ENCODE data around the gene DLGAP1. TPM values are rescaled to one million over a fixed set of nuclear protein-coding genes. Genes with fewer than 3 reads are reported as not detected.

Gene DLGAP1
- total and polyA plus RNA-seq, 2 of the 8 experiments (the other 6 are each of a cell fraction or from before 2014, with no cell fraction given), result 11.8 to 16.9 TPM

- Histone ChIP-seq H3K18ac (ENCODE audit: extremely low read depth, low read length) (peak overlapping the region; percentile 52; the same call in 1 of the 2 replicates), H4K8ac (ENCODE audit: extremely low read depth, insufficient read depth, low read length) (no peak overlapping the region), H3K56ac (replicated peaks; ENCODE audit: insufficient read length, low read depth, low read length) (no peak overlapping the region), H4K5ac (ENCODE audit: insufficient read length, low read depth, low read length) (peak overlapping the region; percentile 1), H2AK5ac (ENCODE audit: low read depth, low read length) (peak overlapping the region; percentile 8; the same call in 1 of the 2 replicates), H2BK12ac (ENCODE audit: low read depth, low read length) (0 out of 2 replicates have a peak overlapping the region, but pooled peaks have one; percentile 75), H3K9me3 (ENCODE audit: insufficient read depth in 2 of 2, low read depth in 1 of 2, low read length in 1 of 2) (no peaks in the 10 kb centered on the region), H3K36me3 (ENCODE audit: control insufficient read depth in 2 of 4, insufficient read depth in 4 of 4, low read length in 3 of 4) (no peaks in the 10 kb centered on the region), H3K4me1 (replicated peaks in 1 of 4; ENCODE audit: control insufficient read depth in 3 of 4, insufficient read depth in 4 of 4, low read length in 3 of 4) (peaks cover 0 to 13% (median 10%) of the 10 kb centered on the region in 4 experiments; a peak in 6 of 7 replicates), H2BK120ac (replicated peaks; ENCODE audit: low read depth, low read length) (no peak overlapping the region), H3K14ac (ENCODE audit: insufficient read length) (no peak overlapping the region), H2BK5ac (ENCODE audit: low read depth, low read length) (no peak overlapping the region), H3K4me3 (ENCODE audit: extremely low read depth in 1 of 4, insufficient read depth in 2 of 4, low read depth in 3 of 4, low read length in 4 of 4) (no peak overlapping the region), H2AFZ (ENCODE audit: low read length) (no peak overlapping the region), H3K79me2 (ENCODE audit: control insufficient read depth in 1 of 2, insufficient read depth in 2 of 2, low read length in 2 of 2) (peaks cover 0 to 4% of the 10 kb centered on the region in 2 experiments; a peak in 1 of 4 replicates), H3K23ac (ENCODE audit: insufficient read length) (no peak overlapping the region), H4K20me1 (replicated peaks in 1 of 2; ENCODE audit: control insufficient read depth in 1 of 2, insufficient read depth in 2 of 2, low read length in 2 of 2) (no peaks in the 10 kb centered on the region), H3K4me2 (ENCODE audit: insufficient read depth in 1 of 2, low read depth in 2 of 2, low read length in 2 of 2) (no peak overlapping the region), H3K27me3 (replicated peaks in 1 of 4; ENCODE audit: control insufficient read depth in 3 of 4, extremely low read depth in 1 of 4, insufficient read depth in 3 of 4, low read length in 3 of 4) (no peaks in the 10 kb centered on the region), H4K91ac (replicated peaks; ENCODE audit: insufficient read length, low read length) (peak overlapping the region; percentile 2), H2BK15ac (ENCODE audit: low read length) (no peak overlapping the region), H3K79me1 (ENCODE audit: low read depth, low read length) (no peaks in the 10 kb centered on the region), H3K4ac (replicated peaks; ENCODE audit: insufficient read length, low read depth, low read length) (no peak overlapping the region), H2BK20ac (ENCODE audit: low read length) (no peak overlapping the region), H3K9ac (replicated peaks in 1 of 4; ENCODE audit: extremely low read depth in 1 of 4, low read depth in 3 of 4, low read length in 3 of 4) (no peak overlapping the region), H3K27ac (ENCODE audit: low read depth, low read length) (no peak overlapping the region), H3K23me2 (ENCODE audit: low read depth, low read length) (no peaks in the 10 kb centered on the region)
- FAIRE-seq (no peak), DNase-seq (ENCODE audit: low read depth in 1 of 2, low spot score in 2 of 2) (no peak)
- ChIA-PET POLR2A (ENCODE audit: partially characterized antibody) (interaction anchor here (1.1 kb wide), 1 partner anchor 12 kb away, joined by 11 read pairs; no protein-coding TSS in a partner anchor), CTCF (ENCODE audit: partially characterized antibody) (interaction anchor here (0.6 to 1.6 kb wide), 2 partner anchors 24 to 25 kb away, joined by 3 to 5 read pairs; no protein-coding TSS in a partner anchor)
- WGBS, 2 experiments (ENCODE audit: extremely low coverage in 1 of 2, insufficient coverage in 1 of 2, insufficient read length in 1 of 2, insufficient replicate concordance in 2 of 2, low coverage in 1 of 2, low lambda C conversion rate in 2 of 2, missing lambda C conversion rate in 1 of 2), result 84% methylated on average over 12 of the region's 12 CpGs; no CpG with 5 or more reads in 1 of the 2 experiments
- TF ChIP-seq MAFK (IDR thresholded peaks at IDR 0.05; ENCODE audit: low read depth, low read length) (no peak), ZNF274 (IDR thresholded peaks at IDR 0.05; ENCODE audit: borderline replicate concordance, extremely low read depth, low read length) (no peak), HDAC2 (IDR thresholded peaks at IDR 0.05; ENCODE audit: borderline replicate concordance in 1 of 2, low read depth in 2 of 2, low read length in 2 of 2) (no peak)
- TF ChIP-seq, protein P1, sequence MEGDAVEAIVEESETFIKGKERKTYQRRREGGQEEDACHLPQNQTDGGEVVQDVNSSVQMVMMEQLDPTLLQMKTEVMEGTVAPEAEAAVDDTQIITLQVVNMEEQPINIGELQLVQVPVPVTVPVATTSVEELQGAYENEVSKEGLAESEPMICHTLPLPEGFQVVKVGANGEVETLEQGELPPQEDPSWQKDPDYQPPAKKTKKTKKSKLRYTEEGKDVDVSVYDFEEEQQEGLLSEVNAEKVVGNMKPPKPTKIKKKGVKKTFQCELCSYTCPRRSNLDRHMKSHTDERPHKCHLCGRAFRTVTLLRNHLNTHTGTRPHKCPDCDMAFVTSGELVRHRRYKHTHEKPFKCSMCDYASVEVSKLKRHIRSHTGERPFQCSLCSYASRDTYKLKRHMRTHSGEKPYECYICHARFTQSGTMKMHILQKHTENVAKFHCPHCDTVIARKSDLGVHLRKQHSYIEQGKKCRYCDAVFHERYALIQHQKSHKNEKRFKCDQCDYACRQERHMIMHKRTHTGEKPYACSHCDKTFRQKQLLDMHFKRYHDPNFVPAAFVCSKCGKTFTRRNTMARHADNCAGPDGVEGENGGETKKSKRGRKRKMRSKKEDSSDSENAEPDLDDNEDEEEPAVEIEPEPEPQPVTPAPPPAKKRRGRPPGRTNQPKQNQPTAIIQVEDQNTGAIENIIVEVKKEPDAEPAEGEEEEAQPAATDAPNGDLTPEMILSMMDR (IDR thresholded peaks at IDR 0.05; ENCODE audit: control extremely low read depth in 1 of 3, insufficient read depth in 1 of 3, low read depth in 1 of 3, low read length in 3 of 3), result peak in 1 of 3 experiments; percentile 25; a peak in 1 of 4 replicates
- TF ChIP-seq, protein P2, sequence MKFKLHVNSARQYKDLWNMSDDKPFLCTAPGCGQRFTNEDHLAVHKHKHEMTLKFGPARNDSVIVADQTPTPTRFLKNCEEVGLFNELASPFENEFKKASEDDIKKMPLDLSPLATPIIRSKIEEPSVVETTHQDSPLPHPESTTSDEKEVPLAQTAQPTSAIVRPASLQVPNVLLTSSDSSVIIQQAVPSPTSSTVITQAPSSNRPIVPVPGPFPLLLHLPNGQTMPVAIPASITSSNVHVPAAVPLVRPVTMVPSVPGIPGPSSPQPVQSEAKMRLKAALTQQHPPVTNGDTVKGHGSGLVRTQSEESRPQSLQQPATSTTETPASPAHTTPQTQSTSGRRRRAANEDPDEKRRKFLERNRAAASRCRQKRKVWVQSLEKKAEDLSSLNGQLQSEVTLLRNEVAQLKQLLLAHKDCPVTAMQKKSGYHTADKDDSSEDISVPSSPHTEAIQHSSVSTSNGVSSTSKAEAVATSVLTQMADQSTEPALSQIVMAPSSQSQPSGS (IDR thresholded peaks at IDR 0.05; ENCODE audit: low read length), result no peak
Measured at GRCh38 chr18:4130734-4131719, 324.1 kb downstream of the DLGAP1 start.
